ENCODE measurements around the gene RREB1.

RREB1 gene

GRCh38 chr6:7215798-7216231 lies 108.1 kb downstream of the RREB1 start:
- DNase-seq (ENCODE audit: low read depth in 1 of 2, low spot score in 1 of 2): no peak

- no peak for DNase-seq (ENCODE audit: low read depth in 1 of 2, low spot score in 1 of 2)
These were observed 109.3 kb downstream of the RREB1 start for GRCh38 chr6:7216941-7217621.

DNA sequence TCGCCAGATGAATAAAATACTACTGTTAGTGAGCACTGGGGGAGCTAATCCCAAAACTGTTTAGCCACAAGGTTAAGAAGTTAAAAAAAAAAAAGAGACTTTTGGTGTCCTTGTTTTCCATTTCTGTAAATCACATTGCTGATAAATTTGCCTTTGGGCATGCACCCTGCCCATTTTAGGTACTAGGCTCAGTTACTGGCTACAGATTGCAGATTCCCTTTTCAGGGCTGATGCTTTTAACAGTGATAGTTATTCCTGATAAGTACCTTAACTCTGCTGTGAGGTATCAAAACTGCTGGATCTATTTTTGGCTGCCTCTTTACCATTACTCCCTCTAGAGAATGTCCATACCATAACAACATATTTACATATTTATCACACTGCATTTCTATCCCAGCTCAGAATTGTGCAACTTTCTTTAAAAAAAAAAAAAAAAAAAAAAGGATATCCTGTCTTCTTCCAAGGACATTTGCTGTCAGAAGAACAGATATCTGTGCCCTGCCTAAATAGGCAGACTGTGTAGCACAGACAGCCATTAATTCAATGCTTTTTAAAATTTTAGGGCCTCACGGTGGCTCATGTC lies 110.7 kb downstream of the RREB1 start:
- no peak for DNase-seq (ENCODE audit: low read depth in 1 of 2, low spot score in 1 of 2)

DNA sequence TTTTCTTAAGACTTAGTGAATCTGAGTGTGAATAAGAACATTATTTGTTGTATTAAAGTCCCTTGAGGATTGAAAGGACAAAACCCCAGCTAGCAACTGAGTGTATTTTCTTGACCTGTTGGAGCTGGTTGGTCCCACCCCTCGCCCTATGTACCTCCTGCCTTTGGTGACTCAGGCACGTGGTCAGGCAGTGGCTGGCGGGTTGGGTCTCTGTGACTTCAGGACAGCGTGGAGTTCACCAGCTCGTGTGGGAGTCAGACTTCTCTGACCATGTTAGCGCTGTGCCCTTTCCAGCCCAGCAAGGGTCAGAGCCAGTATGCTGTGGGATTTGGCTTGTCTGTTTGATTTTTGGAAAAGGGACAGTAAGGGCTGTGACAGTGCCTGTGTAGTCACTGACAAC lies 111.5 kb downstream of the RREB1 start:
- no peak for DNase-seq (ENCODE audit: low read depth in 1 of 2, low spot score in 1 of 2)

DNA sequence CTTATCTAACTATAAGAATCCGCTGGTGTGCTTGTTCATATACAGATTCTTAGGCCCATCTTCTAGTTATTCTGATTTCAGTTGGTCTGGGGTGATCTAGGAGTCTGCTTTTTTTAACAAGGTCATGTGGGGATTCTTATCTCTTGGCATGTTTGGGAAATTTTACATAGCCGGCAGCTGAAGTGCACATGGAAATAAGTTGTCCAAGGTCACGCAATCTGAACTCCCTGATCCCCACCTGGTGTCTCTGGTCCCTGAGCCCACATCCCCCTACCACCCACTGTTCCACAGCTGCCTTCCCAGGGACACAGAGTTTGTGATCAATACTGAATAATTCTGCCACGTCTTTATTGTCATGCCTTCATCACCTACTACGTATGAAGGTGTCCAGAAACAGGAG lies 114.4 kb downstream of the RREB1 start:
- no peak for DNase-seq (ENCODE audit: low read depth in 1 of 2, low spot score in 1 of 2)

DNA sequence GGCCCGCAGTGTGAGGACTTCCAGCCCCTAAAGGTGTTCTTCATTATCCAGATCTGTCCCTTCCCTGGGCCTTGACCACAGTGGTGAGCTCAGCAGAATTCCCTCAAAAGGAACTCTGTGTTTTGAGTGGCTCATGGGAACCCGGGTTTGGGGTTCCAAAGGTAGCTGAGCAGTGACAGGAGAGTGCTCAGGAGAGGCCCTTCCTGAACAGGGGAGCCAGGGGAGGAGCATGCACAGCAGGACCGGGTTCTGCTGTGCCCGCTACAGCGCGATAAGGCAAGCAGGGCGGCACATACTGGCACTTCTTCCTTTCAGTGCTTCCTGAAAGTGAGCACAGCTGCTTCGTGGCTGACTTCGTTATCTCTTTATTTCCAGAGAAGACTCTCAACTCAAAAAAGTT lies 117.0 kb downstream of the RREB1 start:
- DNase-seq (ENCODE audit: low read depth in 1 of 2, low spot score in 1 of 2): no peak

DNA sequence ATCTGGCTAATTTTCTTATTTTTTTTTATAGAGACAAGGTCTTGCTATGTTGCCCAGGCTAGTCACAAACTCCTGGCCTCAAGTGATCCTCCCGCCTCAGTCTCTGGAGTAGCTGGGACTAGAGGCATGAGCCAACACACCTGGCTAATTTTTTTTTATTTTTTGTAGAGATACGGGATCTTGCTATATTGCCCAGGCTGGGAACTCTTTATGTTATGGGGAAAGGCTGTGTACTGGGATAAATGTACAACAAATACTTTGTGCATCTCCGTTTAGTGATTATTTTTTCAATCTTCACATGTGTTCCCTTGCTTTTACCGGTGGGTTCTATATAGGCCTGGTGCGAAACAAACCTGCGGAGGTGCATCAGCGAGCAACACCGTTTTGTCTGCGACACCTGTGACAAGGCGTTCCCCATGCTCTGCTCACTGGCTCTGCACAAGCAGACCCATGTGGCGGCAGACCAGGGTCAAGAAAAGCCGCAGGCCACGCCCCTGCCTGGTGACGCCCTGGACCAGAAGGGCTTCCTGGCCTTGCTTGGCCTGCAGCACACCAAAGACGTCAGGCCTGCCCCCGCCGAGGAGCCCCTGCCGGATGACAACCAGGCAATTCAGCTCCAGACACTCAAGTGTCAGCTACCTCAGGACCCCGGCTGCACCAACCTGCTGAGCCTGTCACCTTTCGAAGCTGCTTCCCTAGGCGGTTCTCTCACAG lies 121.1 kb downstream of the RREB1 start:
- no peak for DNase-seq (ENCODE audit: low read depth in 1 of 2, low spot score in 1 of 2)

- DNase-seq (ENCODE audit: low read depth in 1 of 2, low spot score in 1 of 2): no peak
These were observed 121.9 kb downstream of the RREB1 start for GRCh38 chr6:7229376-7230326.

GRCh38 chr6:7230327-7230691 lies 122.5 kb downstream of the RREB1 start:
- no peak for DNase-seq (ENCODE audit: low read depth in 1 of 2, low spot score in 1 of 2)

DNA sequence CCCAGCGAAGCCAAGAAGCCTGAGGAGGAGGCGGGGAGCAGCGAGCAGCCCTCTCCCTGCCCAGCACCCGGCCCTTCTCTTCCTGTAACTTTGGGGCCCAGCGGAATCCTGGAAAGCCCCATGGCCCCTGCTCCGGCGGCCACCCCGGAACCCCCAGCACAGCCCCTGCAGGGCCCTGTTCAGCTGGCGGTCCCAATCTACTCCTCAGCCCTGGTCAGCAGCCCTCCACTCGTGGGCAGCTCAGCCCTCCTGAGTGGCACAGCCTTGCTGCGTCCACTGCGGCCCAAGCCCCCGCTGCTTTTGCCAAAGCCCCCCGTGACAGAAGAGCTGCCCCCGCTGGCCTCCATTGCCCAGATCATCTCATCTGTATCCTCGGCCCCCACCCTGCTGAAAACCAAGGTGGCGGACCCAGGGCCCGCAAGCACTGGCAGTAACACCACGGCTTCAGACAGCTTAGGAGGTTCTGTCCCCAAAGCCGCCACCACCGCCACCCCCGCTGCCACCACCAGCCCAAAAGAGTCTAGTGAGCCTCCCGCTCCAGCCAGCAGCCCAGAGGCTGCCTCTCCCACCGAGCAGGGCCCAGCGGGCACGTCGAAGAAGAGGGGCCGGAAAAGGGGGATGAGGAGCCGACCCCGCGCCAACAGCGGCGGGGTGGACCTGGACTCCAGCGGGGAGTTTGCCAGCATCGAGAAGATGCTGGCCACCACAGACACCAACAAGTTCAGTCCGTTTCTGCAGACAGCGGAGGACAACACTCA lies 123.4 kb downstream of the RREB1 start:
- no peak for DNase-seq (ENCODE audit: low read depth in 1 of 2, low spot score in 1 of 2)

GRCh38 chr6:7232351-7232750 lies 124.6 kb downstream of the RREB1 start:
- no peak for DNase-seq (ENCODE audit: low read depth in 1 of 2, low spot score in 1 of 2)

DNA sequence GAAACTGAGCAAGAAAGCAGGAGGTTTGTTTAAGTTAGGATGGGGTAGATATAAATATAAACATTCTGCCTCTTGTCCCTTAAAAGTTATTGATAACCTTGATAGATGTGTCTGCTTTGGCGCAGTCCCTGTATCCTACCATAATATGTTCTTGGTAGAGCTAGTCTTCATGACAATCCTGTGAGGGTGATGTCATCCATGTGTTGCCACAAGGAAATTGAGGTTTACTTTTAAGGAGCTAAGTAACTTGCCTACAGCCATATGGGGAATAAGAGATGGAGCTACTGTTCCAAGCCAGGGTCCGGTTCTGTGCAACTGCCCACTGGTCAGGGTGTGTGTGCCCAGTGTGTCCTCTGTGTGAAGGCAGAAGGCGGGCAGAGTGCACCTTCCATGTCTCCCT lies 126.8 kb downstream of the RREB1 start:
- DNase-seq (ENCODE audit: low read depth in 1 of 2, low spot score in 1 of 2): no peak

GRCh38 chr6:7235712-7236305 lies 128.0 kb downstream of the RREB1 start:
- no peak for DNase-seq (ENCODE audit: low read depth in 1 of 2, low spot score in 1 of 2)

GRCh38 chr6:7236306-7237209 lies 128.8 kb downstream of the RREB1 start:
- DNase-seq (ENCODE audit: low read depth in 1 of 2, low spot score in 1 of 2): no peak

GRCh38 chr6:7237653-7238188 lies 130.0 kb downstream of the RREB1 start:
- DNase-seq (ENCODE audit: low read depth in 1 of 2, low spot score in 1 of 2): no peak

DNA sequence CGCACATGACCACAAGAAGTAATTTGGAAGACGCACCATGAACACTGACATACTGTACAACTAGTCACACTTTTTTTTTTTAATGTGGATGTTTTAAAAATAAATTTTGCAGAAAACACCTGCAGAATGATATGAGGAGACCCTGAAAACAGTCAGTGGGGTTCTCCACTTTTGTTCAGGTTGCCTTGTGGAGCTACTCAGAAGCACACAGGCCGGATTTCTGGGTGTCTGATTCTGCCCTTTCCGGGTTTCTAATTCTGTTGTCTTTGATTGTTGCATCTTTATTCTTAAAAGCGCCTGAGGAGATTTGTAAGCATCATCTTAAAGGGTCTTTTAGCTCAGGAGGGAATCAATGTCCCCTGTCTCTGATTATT lies 130.8 kb downstream of the RREB1 start:
- no peak for DNase-seq (ENCODE audit: low read depth in 1 of 2, low spot score in 1 of 2)

- DNase-seq (ENCODE audit: low read depth in 1 of 2, low spot score in 1 of 2): peak; percentile 18 to 71
These were observed 131.3 kb downstream of the RREB1 start for GRCh38 chr6:7238900-7239589.

- no peak for DNase-seq (ENCODE audit: low read depth in 1 of 2, low spot score in 1 of 2)
These were observed 131.8 kb downstream of the RREB1 start for GRCh38 chr6:7239590-7239948.

DNA sequence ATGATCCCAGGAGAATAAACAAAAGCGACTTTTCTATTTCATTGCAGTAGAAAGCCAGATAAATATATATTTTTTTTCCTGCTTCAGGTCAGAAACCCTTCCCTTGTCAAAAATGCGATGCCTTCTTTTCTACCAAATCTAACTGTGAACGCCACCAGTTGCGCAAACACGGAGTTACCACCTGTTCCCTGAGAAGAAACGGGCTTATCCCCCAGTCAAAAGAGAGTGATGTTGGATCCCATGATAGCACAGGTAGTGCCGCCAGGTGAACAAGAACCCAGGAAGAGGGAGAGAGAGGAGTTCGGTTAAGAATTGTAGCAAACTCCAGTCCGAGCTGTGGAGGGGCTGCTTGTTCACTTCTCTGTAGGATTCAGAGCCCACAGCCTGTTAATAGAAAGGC lies 132.6 kb downstream of the RREB1 start:
- no peak for DNase-seq (ENCODE audit: low read depth in 1 of 2, low spot score in 1 of 2)

Measured in activated CD4-positive, alpha-beta T cell treated with anti-CD3 and anti-CD28 coated beads, Interleukin-2, amount 50 U/mL, for 24 hours (primary cell).